HG03558 (cell line): Measurements from ENCODE around the gene FOXC1.

Experiments used
- ATAC-seq: cut with Tn5 transposase; IDR thresholded peaks from one replicate; pipeline ENCODE4 v1.9.1; 2021; ENCODE audit warnings: moderate number of reproducible peaks; ENCODE audit not compliant: unreplicated experiment; ENCODE audit errors: extremely low read depth

FOXC1 gene

GRCh38 chr6:1581120-1581991, 28.4 kb upstream of the FOXC1 start:
- ATAC-seq = no peak

- no peak for ATAC-seq
These were observed 25.6 kb upstream of the FOXC1 start for GRCh38 chr6:1584146-1584545.

GRCh38 chr6:1584996-1585668, 24.6 kb upstream of the FOXC1 start:
- no peak for ATAC-seq

GRCh38 chr6:1585669-1586049, 24.1 kb upstream of the FOXC1 start:
- ATAC-seq = no peak

- ATAC-seq = no peak
These were observed 23.5 kb upstream of the FOXC1 start for GRCh38 chr6:1586256-1586655.

- ATAC-seq = no peak
These were observed 22.8 kb upstream of the FOXC1 start for GRCh38 chr6:1586861-1587450.

- ATAC-seq = no peak
These were observed 22.2 kb upstream of the FOXC1 start for GRCh38 chr6:1587546-1587945.

- no peak for ATAC-seq
These were observed 21.7 kb upstream of the FOXC1 start for GRCh38 chr6:1587977-1588376.

GRCh38 chr6:1589208-1589607, 20.5 kb upstream of the FOXC1 start:
- ATAC-seq = no peak

GRCh38 chr6:1590580-1590979, 19.1 kb upstream of the FOXC1 start:
- ATAC-seq = no peak

- no peak for ATAC-seq
These were observed 18.5 kb upstream of the FOXC1 start for GRCh38 chr6:1591243-1591642.

- ATAC-seq = no peak
These were observed 17.8 kb upstream of the FOXC1 start for GRCh38 chr6:1591926-1592325.

GRCh38 chr6:1592852-1593251, 16.9 kb upstream of the FOXC1 start:
- no peak for ATAC-seq

- ATAC-seq = no peak
These were observed 16.3 kb upstream of the FOXC1 start for GRCh38 chr6:1593286-1593957.

- no peak for ATAC-seq
These were observed 15.8 kb upstream of the FOXC1 start for GRCh38 chr6:1593958-1594314.

- ATAC-seq = no peak
These were observed 15.1 kb upstream of the FOXC1 start for GRCh38 chr6:1594445-1595200.

GRCh38 chr6:1595271-1596087, 14.2 kb upstream of the FOXC1 start:
- ATAC-seq = no peak

- no peak for ATAC-seq
These were observed 13.4 kb upstream of the FOXC1 start for GRCh38 chr6:1596088-1596852.
